Pancreas (tissue), 10 donors: ENCODE measurements around the gene ADPRHL1. TPM values are rescaled to one million over a fixed set of nuclear protein-coding genes. Genes with fewer than 3 reads are reported as not detected.
A peak's percentile ranks its signal among the peaks of the same experiment; 100 is the strongest.
"Not testable (repeated sequence)": the region's sequence is repeated elsewhere in the genome, so short reads cannot be mapped to it uniquely, and the experiment has no call there.

Experiments used
- ATAC-seq, 4 donors: fragments of 200-7000 bp; cut with Tn5 transposase; one replicate each; pipeline versions ENCODE4 v1.8.0 to v1.9.1; 2020; ENCODE audit warnings: mild to moderate bottlenecking in 4 of 4, moderate library complexity in 4 of 4
- DNase-seq, 6 donors: peaks; one replicate each; pipeline ENCODE4 v3.0.0-alpha.2; 2020
- FAIRE-seq: peaks from 2 replicates; lab custom pipeline; 2012; peaks lifted over from hg19 to GRCh38; lab: Jason Lieb, UNC
- H3K27ac ChIP-seq, 4 donors: fragments of 200-600 bp; sonication (generic); 1 replicate in 3 of 4; 2 replicates in 1 of 4; pipeline versions ENCODE4 v1.5.0 to v1.8.0; 2020
- H3K27me3 ChIP-seq, 4 donors: fragments of 200-600 bp; one replicate each; pipeline ENCODE4 v1.8.0; 2021
- H3K36me3 ChIP-seq, 3 donors: fragments of 200-600 bp; sonication (generic) in 1 of 3; one replicate each; pipeline versions ENCODE4 v1.5.0 to v1.8.0; 2020 to 2021
- H3K4me1 ChIP-seq, 3 donors: fragments of 200-600 bp; one replicate each; pipeline ENCODE4 v1.8.0; 2021
- H3K4me3 ChIP-seq, 4 donors: fragments of 200-600 bp; sonication (generic) in 2 of 4; one replicate each; pipeline versions ENCODE4 v1.5.0 to v1.8.0; 2020 to 2021
- H3K9me3 ChIP-seq, 4 donors: fragments of 200-600 bp; one replicate each; pipeline ENCODE4 v1.8.0; 2021
- WGBS, 2 donors: extraction: QIAGEN DNeasy Blood & Tissue Kit; methylation state at CpG; one replicate each; pipeline ENCODE4 v1.1.7; 2013; 5-methylcytosine and 5-hydroxymethylcytosine counted together
- intact Hi-C, 3 donors: fragments of 100-400 bp; cut with DNase I; formaldehyde crosslinking; loops; one replicate each; pipeline versions ENCODE4 v1.11.1 to v1.14.2; 2022
- polyA plus RNA-seq, 2 donors: library from polyadenylated mRNA; stranded (reverse); fragments of 200-250 nt; gene quantifications; one replicate each; pipeline ENCODE4 v1.2.3, GENCODE V29; 2013
- total RNA-seq, 6 donors: library from RNA; stranded (reverse); fragmentation: NEBNext Ultra II Directional in 4 of 6; extraction: Animal tissue kit (Norgen Biotek cat#: 25700) in 4 of 6; gene quantifications; one replicate each; pipeline versions ENCODE4 v1.2.1 to v1.2.4, GENCODE V29; 2021 to 2023
- TF ChIP-seq, protein P1 (sequence below), 4 donors: fragments of 200-600 bp; sonication (generic) in 3 of 4; IDR thresholded peaks; one replicate each; pipeline versions ENCODE4 v1.5.0 to v1.8.0; 2021; ENCODE audit warnings: antibody characterized with exemption in 4 of 4
- donor health status: healthy with polysubstance abuse.
- donor health status: DM: no; HTN: no; CAD: no; lungs with moderate emphysema.
- donor health status: DM: no; HTN: no; CAD: no.
- donor health status: control.
- donor health status: control.
- donor health status: Bipolar disorder and iron deficiency.
- donor health status: DM: yes; HTN: yes; CAD: no.
- donor health status: DM: no; HTN: no; CAD: no.
- donor health status: DM: no; HTN: no; CAD: no.
- donor health status: DM: yes; HTN: yes; CAD: no.

Gene ADPRHL1
- total and polyA plus RNA-seq, 8 donors: 1.2 to 6.0 (median 3.0) TPM

GRCh38 chr13:113441661-113442060 lies 11.6 kb downstream of the ADPRHL1 start:
- 95 to 98% methylated on average over 29 of the region's 29 CpGs for WGBS, 2 donors
- FAIRE-seq (no peak), DNase-seq (peak in 2 of 6 donors; percentile 26 to 36), ATAC-seq (no peak)
- Histone ChIP-seq H3K27ac (no peak overlapping the region), H3K27me3 (no peaks in the 10 kb centered on the region), H3K4me1 (peaks cover 15 to 21% (median 18%) of the 10 kb centered on the region in 3 donors), H3K36me3 (no peaks in the 10 kb centered on the region), H3K9me3 (no peaks in the 10 kb centered on the region), H3K4me3 (no peak overlapping the region)
- TF ChIP-seq, protein P1, sequence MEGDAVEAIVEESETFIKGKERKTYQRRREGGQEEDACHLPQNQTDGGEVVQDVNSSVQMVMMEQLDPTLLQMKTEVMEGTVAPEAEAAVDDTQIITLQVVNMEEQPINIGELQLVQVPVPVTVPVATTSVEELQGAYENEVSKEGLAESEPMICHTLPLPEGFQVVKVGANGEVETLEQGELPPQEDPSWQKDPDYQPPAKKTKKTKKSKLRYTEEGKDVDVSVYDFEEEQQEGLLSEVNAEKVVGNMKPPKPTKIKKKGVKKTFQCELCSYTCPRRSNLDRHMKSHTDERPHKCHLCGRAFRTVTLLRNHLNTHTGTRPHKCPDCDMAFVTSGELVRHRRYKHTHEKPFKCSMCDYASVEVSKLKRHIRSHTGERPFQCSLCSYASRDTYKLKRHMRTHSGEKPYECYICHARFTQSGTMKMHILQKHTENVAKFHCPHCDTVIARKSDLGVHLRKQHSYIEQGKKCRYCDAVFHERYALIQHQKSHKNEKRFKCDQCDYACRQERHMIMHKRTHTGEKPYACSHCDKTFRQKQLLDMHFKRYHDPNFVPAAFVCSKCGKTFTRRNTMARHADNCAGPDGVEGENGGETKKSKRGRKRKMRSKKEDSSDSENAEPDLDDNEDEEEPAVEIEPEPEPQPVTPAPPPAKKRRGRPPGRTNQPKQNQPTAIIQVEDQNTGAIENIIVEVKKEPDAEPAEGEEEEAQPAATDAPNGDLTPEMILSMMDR (IDR thresholded peaks at IDR 0.05): no peak
- intact Hi-C loops: no loop called here

DNA sequence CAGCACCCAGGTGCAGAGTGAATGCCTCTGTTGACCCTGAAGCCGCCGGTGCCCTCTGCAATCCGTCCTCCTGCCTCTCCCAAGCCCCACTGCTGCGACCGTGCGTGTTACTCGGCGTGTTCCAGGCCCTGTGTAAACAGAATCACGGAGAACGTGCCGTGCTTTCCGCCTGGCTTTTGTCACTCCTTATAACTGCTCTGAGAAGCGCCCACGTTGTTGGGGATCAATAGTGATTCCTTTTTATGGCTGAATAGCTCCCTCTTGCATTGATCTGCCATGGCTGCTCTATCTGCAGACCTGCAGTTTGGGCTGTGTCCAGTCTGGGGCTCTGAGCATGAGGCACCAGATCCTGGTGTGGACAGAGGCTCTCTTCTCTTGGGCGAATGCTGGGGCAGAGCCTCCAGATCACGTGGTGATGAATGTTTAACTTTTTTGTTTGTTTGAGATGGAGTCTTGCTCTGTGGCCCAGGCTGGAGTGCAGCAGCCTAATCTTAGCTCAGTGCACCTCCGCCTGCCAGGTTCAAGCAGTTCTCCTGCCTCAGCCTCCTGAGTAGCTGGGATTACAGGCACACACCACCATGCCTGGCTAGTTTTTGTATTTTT lies 15.8 kb downstream of the ADPRHL1 start:
- TF ChIP-seq, protein P1 (IDR thresholded peaks at IDR 0.05): no peak
- H3K4me1 ChIP-seq: peaks cover 0 to 4% (median 0%) of the 10 kb centered on the region in 3 donors
- no peak overlapping the region for H3K27ac ChIP-seq
- no peak overlapping the region for H3K4me3 ChIP-seq
- H3K27me3 ChIP-seq: no peaks in the 10 kb centered on the region
- ATAC-seq (peak; percentile 44 to 86 (median 70)), FAIRE-seq (no peak), DNase-seq (peak in 1 of 6 donors; percentile 68)
- H3K36me3 ChIP-seq: no peaks in the 10 kb centered on the region
- intact Hi-C loops: no loop called here
- WGBS, 2 donors: 20 to 21% methylated on average over 17 of the region's 17 CpGs
- H3K9me3 ChIP-seq: no peaks in the 10 kb centered on the region

DNA sequence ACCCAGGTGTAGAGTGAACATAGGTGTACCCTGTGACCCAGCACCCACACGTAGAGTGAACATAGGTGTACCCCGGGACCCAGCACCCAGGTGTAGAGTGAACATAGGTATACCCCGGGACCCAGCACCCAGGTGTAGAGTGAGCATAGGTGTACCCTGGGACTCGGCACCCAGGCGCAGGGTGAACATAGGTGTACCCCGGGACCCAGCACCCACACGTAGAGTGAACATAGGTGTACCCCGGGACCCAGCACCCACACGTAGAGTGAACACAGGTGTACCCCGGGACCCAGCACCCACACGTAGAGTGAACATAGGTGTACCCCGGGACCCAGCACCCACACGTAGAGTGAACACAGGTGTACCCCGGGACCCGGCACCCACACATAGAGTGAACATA lies 16.4 kb downstream of the ADPRHL1 start:
- H3K4me1 ChIP-seq, FAIRE-seq, H3K36me3 ChIP-seq, ATAC-seq, H3K27me3 ChIP-seq, H3K27ac ChIP-seq, intact Hi-C loops, H3K9me3 ChIP-seq, H3K4me3 ChIP-seq: not testable (repeated sequence)
- DNase-seq: peak in 1 of 6 donors; percentile 44
- 93 to 95% methylated on average over 10 to 15 of the region's 15 CpGs for WGBS, 2 donors

DNA sequence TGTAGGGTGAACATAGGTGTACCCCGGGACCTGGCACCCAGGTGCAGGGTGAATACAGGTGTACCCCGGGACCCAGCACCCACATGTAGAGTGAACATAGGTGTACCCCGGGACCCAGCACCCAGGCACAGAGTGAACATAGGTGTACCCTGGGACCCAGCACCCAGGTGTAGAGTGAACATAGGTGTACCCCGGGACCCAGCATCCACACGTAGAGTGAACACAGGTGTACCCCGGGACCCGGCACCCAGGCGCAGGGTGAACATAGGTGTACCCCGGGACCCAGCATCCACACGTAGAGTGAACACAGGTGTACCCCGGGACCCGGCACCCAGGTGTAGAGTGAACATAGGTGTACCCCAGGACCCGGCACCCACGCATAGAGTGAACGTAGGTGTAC lies 17.4 kb downstream of the ADPRHL1 start:
- FAIRE-seq, H3K36me3 ChIP-seq, H3K4me1 ChIP-seq, H3K4me3 ChIP-seq, H3K27me3 ChIP-seq, H3K27ac ChIP-seq, H3K9me3 ChIP-seq, intact Hi-C loops, ATAC-seq: not testable (repeated sequence)
- WGBS, 2 donors: 94 to 97% methylated on average over 15 of the region's 15 CpGs
- DNase-seq: peak in 1 of 6 donors; percentile 62

DNA sequence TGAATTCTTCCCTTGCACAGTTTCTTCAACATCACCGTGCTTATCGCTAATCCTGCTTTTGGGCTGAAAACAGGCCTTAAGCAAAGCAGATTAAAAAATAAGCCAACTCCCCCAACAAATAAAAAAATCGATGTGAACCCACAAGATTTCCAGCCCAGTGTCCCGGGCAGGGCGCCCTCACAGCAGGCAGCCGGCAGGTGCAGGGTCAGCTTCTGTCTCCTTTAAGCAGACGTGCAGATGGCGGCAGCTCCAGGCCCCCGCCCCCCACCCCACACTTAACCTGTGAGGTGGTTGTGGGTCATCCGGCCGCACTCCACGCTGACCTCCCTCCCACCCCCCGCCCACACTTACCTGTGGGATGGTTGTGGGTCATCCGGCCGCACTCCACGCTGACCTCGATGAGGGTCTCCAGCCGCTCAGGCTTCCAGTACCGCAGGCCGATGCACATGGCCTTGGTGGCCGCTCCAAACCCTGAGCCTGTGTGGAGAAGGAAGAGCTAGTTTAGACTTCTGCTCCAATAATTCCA lies 19.8 kb downstream of the ADPRHL1 start:
- Histone ChIP-seq H3K36me3 (no peaks in the 10 kb centered on the region), H3K27ac (no peak overlapping the region), H3K4me3 (no peak overlapping the region), H3K9me3 (no peaks in the 10 kb centered on the region), H3K27me3 (no peaks in the 10 kb centered on the region), H3K4me1 (no peaks in the 10 kb centered on the region)
- FAIRE-seq (no peak), DNase-seq (no peak), ATAC-seq (no peak)
- 92 to 95% methylated on average over 21 of the region's 21 CpGs for WGBS, 2 donors
- TF ChIP-seq, protein P1 (IDR thresholded peaks at IDR 0.05): no peak
- intact Hi-C loops: no loop called here
